DMS114 treated with DMSO at 0.1 percent for 48 hours (cell line): ENCODE measurements around the gene ZMYND15.
"Not testable (repeated sequence)": the region's sequence is repeated elsewhere in the genome, so short reads cannot be mapped to it uniquely, and the experiment has no call there.

Experiments used
- DNase-seq: peaks from one replicate; lab custom pipeline; 2025; ENCODE audit not compliant: unreplicated experiment; lab: John Stamatoyannopoulos, UW

Gene ZMYND15

GRCh38 chr17:4739122-4740024 lies at the start of gene ZMYND15, which contains the start of gene CXCL16:
ZMYND15 (plus strand) TSS chr17:4739833; CDS start chr17:4740549, 716 bp downstream.
CXCL16 (minus strand) TSS chr17:4739928; CDS start chr17:4739339, 589 bp downstream.
- DNase-seq = no peak

DNA sequence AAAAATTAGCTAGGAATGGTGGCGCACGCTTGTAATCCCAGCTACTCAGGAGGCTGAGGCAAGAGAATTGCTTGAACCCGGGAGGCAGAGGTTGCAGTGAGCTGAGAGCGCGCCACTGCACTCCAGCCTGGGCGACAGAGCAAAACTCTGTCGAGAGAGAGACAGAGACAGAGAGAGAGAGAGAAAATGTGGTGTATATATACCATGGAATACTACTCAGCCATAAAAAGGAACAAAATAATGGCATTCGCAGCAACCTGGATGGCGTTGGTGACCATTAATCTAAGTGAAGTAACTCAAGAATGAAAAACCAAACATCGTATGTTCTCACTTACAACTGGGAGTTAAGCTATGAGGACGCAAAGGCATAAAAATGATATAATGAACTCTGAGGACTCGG lies 49.8 kb upstream of the ZMYND15 start:
- DNase-seq = not testable (repeated sequence)

- DNase-seq = no peak
Measured at GRCh38 chr17:4690745-4691144, 48.9 kb upstream of the ZMYND15 start.

DNA sequence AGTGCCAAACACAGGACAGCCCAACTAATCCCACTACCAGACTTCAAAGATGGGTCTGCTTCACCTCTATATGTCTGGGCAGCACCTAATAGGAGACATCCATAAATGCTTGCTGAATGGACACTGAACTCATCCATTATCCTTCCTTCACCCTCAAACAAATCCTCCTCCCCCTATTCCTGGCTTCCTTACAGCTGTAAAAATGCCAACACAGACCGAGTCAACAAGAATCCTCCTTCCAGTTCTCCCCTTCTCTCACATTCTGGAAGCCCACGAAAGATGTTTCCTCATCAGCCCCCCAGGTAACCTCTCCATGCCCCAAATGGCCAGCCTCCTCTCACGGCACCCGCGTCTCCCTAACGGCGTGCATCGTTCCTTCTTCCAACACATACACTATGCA lies 47.9 kb upstream of the ZMYND15 start:
- no peak for DNase-seq

- DNase-seq = no peak
Measured at GRCh38 chr17:4693416-4693815, 46.2 kb upstream of the ZMYND15 start.

DNA sequence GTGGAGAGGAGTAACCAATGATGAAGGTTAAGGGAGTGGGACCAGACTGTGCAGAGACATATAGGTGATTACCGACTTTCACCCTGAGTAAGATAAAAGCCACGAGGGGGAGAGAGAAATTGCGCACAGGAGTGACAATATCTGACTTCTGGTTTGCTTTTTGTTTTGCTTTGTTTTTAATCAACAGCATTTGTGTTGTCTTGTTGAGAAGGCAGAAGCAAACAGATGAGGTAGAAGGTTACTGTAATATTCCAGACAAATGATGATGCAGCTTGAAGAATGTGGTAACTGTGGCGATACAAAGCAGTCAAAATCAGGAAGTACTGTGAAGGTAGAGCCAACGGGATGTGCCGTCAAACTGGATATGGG lies 43.2 kb upstream of the ZMYND15 start:
- DNase-seq = no peak

- DNase-seq = not testable (repeated sequence)
Measured at GRCh38 chr17:4699401-4700056, 40.1 kb upstream of the ZMYND15 start.

- DNase-seq = no peak
Measured at GRCh38 chr17:4701116-4701515, 38.5 kb upstream of the ZMYND15 start.

GRCh38 chr17:4703330-4703691 lies 36.3 kb upstream of the ZMYND15 start:
- DNase-seq = no peak

GRCh38 chr17:4704574-4704907 lies 35.1 kb upstream of the ZMYND15 start:
- DNase-seq = not testable (repeated sequence)

DNA sequence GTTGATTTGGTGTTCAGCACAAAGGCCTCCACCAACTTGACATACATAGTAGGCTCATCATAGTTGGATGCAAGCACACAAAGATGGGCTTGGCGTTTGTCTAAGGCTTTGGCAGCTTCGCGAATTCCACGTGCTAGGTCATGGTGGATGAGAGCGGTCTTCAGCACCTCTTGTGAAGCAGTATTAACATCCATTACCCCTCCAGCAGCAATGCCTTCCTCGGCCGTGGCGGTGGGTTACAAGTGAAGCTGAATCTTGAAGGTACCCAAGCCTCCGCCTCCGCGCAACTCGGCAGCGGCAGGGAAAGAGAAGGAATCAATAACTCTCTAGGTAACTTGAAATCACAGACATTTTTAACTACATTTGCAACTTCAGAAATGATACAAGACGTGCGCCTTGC lies 34.6 kb upstream of the ZMYND15 start:
- no peak for DNase-seq

GRCh38 chr17:4706121-4706520 lies 33.5 kb upstream of the ZMYND15 start:
- no peak for DNase-seq

GRCh38 chr17:4708436-4708835 lies 31.2 kb upstream of the ZMYND15 start:
- DNase-seq = no peak

- DNase-seq = peak; percentile 94
Measured at GRCh38 chr17:4709794-4710692, 29.6 kb upstream of the ZMYND15 start, which contains the start of gene ARRB2. ARRB2 (plus strand) TSS chr17:4710632; CDS start chr17:4710722, 90 bp downstream.

GRCh38 chr17:4710693-4711634 lies 28.7 kb upstream of the ZMYND15 start:
- no peak for DNase-seq

DNA sequence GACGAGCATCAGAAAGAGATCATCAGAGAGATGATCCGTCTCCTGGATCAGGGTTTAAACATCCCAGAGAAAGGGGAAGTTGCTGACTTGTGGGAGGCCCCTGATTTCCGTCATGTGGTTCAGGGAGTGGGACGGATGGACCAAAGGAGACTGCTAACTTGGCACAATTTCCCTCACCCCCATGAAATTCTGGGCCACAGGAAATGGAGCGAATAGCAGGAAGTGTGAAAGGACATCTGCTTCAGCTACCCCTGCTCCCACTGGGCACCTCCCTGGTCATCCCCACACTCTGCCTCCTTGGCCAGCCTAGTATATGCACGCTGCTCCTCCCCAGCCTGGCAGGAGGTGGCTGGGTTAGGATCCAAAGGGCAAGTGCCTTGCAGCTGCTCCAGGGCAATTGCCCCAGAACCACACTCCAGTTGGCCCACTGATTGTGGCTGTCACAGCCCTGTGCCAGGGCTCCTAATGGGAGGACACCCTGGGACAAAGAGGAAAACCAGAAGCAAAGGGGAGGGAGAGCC lies 27.9 kb upstream of the ZMYND15 start:
- DNase-seq = no peak

DNA sequence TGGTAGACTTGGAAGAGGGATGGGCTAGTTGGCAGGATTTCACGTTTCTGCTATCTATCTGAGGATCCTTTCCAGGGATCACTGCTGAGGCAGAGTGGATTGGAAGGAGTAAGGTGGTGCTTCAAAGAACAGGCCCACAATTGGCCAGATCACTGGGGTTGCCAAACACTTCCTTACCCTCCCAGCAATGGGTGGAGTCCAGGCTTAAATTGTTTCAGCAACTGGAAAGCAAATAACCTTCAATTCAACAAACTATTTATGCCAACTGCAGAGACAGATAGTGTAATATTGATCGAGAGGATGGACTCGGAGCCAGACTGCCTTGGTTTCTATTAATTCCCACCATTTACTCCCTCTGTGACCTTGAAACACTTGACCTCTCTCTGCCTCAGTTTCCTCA lies 27.1 kb upstream of the ZMYND15 start:
- no peak for DNase-seq

DNA sequence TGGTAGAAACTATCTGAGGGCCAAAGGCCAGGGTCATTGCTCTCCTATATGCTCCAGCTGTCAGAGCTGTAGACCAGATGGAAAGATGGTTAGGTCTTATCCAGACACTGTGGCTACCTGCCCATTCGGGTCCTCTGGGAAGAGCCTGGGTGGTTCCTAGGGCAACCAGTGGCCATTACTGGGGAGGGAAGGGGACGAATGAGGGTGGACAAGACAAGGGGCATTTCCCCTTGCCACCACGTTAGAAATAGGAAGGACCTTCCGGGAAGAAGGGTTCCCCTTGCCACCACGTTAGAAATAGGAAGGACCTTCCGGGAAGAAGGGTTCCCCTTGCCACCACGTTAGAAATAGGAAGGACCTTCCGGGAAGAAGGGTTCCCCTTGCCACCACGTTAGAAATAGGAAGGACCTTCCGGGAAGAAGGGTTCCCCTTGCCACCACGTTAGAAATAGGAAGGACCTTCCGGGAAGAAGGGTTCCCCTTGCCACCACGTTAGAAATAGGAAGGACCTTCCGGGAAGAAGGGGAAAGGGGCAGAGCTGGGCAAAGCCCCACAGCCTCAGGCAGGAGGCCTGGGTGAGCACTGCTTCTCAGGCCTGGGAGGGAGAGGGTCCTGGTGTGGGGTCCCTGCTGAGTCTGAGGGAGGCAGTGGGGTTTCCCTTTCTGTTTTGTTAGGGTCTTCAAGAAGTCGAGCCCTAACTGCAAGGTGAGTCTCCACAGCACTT lies 25.1 kb upstream of the ZMYND15 start:
- not testable (repeated sequence) for DNase-seq

- no peak for DNase-seq
Measured at GRCh38 chr17:4715063-4715744, 24.4 kb upstream of the ZMYND15 start.
